Urothelium cell line (cell line): ENCODE results near the gene RPL28.
"Not testable (repeated sequence)": the region's sequence is repeated elsewhere in the genome, so short reads cannot be mapped to it uniquely, and the experiment has no call there.

Experiments used
- DNase-seq: peaks from one replicate; pipeline ENCODE4 v3.0.0; 2011; ENCODE audit warnings: low spot score, mixed read lengths
- FAIRE-seq: peaks from 2 replicates; lab custom pipeline; 2011; peaks lifted over from hg19 to GRCh38; lab: Jason Lieb, UNC

The RPL28 gene

GRCh38 chr19:55391191-55391670 is 5.5 kb downstream of the RPL28 start:
- DNase-seq = no peak
- no peak for FAIRE-seq

GRCh38 chr19:55391702-55392615 is 6.2 kb downstream of the RPL28 start:
- no peak for DNase-seq
- FAIRE-seq = no peak

- FAIRE-seq = no peak
- DNase-seq = no peak
Observed at GRCh38 chr19:55392820-55393761, 7.4 kb downstream of the RPL28 start.

- FAIRE-seq (no peak), DNase-seq (no peak)
Observed at GRCh38 chr19:55398200-55398925, 12.6 kb downstream of the RPL28 start.

GRCh38 chr19:55400281-55401087 is 14.8 kb downstream of the RPL28 start:
- DNase-seq (no peak), FAIRE-seq (no peak)

- FAIRE-seq, DNase-seq: not testable (repeated sequence)
Observed at GRCh38 chr19:55401390-55401789, 15.7 kb downstream of the RPL28 start.

- no peak for FAIRE-seq
- DNase-seq = no peak
Observed at GRCh38 chr19:55402509-55402908, 16.8 kb downstream of the RPL28 start.

GRCh38 chr19:55405638-55406037 is 19.9 kb downstream of the RPL28 start:
- FAIRE-seq (no peak), DNase-seq (no peak)

- DNase-seq (no peak), FAIRE-seq (no peak)
Observed at GRCh38 chr19:55406091-55406825, 20.5 kb downstream of the RPL28 start.

- no peak for FAIRE-seq
Observed at GRCh38 chr19:55406826-55407549, 21.3 kb downstream of the RPL28 start.

GRCh38 chr19:55407550-55407799 is 21.7 kb downstream of the RPL28 start, which contains the start of gene UBE2S:
Gene UBE2S (minus strand): TSS chr19:55407788. CDS start chr19:55407589, 199 bp downstream.
- not testable (repeated sequence) for DNase-seq, FAIRE-seq

More at GRCh38 chr19:55406826-55407549, 21.3 kb downstream of the RPL28 start:
- DNase-seq = no peak

- DNase-seq (peak; percentile 98), FAIRE-seq (no peak)
Observed at GRCh38 chr19:55407800-55408532, 22.2 kb downstream of the RPL28 start.

- FAIRE-seq = no peak
- no peak for DNase-seq
Observed at GRCh38 chr19:55408533-55408872, 22.8 kb downstream of the RPL28 start.

- not testable (repeated sequence) for FAIRE-seq, DNase-seq
Observed at GRCh38 chr19:55409179-55409578, 23.4 kb downstream of the RPL28 start.

GRCh38 chr19:55410168-55410567 is 24.4 kb downstream of the RPL28 start:
- DNase-seq (no peak), FAIRE-seq (no peak)

GRCh38 chr19:55418185-55418584 is 32.5 kb downstream of the RPL28 start:
- peak; percentile 73 for DNase-seq
- FAIRE-seq = no peak

GRCh38 chr19:55419103-55419502 is 33.4 kb downstream of the RPL28 start:
- DNase-seq (no peak), FAIRE-seq (no peak)

- DNase-seq = no peak
- FAIRE-seq = no peak
Observed at GRCh38 chr19:55419624-55420236, 34.0 kb downstream of the RPL28 start.
